Stimulated activated CD4-positive, alpha-beta T cell treated with anti-CD3 and anti-CD28 coated beads, Interleukin-1b, Interleukin-23, amount 100 ng/mL, for 4 hours (primary cell): Measurements from ENCODE around the gene ATXN7.

Experiments
- DNase-seq, 2 donors: peaks; one replicate each; pipeline ENCODE4 v3.0.0-alpha.2; 2020; ENCODE audit warnings: low read depth in 2 of 2

The ATXN7 gene

DNA sequence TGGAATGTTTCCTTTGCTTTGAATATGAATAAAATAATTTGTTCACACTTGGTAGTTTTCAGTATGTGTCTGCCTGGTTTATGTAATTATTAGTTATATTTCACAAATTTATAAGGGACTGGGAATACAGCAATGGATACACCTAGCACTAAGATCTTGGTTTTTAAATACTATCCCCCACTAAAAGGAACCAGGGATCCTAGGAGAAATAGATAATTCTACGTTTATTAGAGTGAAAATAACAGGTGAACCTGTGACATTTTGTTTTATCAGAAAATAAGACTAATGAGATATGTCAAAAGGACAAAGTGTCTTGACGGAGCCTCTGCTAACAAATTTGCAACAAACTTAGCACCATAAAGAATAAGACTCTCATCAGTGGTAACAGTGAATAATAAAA, 156.2 kb downstream of the ATXN7 start:
- DNase-seq, result no peak

DNA sequence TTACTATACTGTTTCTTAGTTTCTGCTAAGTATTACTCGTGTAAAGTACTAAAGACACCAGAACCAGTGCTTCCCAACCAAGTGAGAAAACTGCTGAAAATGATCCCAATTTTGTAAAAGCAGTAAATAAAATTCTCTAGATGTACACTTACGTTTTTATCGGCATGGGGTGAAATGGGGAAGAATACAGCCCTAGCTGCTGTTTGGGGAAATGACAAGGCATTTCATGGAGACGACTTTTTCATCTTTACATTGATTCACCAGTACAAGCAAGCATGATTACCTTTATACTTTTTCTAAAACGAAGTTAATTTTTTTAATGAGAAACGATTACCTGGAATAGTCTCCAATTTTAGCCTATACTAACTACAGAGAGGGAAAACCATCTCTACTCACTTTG, 158.3 kb downstream of the ATXN7 start:
- no peak for DNase-seq

DNA sequence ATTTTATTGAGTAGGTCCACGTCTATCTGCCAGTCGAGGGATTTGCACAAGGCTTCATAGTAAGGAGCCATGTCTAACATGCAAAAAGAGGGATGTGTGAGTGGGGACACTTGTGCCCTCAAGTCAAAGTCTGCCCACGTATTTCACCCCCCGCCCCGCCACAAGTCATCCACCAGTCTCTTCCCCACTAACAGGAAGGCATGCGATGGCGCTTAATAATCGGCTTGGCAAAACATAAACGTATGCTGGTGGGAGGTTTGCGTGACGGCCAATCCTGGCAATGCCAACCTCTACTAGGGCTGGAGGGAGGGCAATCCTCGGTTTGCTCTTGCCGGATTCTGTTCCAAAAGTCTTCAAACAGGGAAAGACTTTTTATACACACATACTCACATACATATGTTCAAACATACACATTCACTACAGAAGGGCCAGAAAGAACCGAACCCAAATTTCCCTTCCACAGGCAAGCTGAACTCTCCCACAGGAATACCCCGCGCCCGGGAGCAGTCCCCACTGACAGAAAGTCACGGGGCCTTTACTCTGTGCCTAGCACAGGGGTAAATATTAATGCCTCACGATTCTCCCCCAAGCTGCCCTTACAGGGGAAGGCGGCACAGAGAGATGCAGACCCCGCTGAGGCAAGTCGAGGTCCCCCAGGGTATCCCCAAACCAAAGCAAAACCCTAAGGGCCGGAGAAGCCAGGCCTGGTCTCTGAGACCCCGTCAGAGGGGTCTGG, 159.0 kb downstream of the ATXN7 start:
- DNase-seq, result peak in 1 of 2 donors; percentile 3

DNA sequence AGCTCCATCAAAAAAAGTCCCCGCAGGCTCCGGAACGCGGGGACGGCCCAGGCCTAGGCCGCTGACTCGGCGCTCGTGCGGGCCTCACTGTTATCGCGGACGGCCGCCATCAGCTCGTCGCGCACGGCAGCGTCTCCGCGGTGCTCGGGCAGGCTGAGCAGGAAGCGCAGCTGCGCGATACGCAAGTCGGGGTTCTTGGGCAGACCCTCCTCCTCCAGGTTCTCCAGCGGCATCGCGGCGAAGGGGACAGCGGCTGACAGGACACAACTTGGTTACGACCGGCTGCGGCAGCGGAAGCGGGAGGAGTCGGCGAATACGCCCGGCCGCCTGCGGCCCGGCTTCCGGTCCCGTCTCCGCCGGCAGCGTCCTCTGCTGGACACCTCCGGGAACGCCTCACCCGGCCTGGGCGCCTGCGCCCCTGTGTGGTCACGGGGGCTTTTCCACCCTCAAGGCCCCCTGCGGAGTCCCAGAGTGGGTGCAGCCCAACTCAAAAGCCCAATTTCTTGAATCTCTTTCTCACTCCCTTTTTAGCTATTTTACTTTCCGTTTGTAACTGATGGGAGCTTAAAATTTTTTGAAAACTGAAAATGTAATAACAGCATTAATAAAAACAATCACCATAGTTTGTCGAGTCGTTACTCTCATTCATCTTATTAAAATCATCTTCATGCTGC, 159.7 kb downstream of the ATXN7 start, which contains the start of gene PSMD6:
Gene PSMD6 (minus strand): TSS at position 308 of the 674 bp plus-strand sequence. CDS start 75 bp downstream, at position 233.
- peak; percentile 91 to 93 for DNase-seq

DNA sequence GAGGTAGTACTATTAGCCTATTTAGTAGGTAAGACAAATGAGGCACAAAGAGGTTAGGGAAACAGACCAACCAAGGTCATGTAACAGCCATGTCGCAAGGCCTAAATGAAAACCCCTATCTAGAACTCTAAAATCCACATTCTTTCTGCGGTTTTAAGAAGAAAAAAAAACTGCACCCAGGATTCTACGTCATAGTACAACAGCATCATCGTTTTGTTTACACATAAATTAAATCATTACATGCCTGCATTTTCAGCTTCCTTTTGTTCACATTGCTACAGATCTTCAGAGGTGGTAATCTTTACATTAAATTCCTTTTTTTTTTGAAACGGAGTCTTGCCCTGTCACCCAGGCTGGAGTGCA, 160.2 kb downstream of the ATXN7 start:
- no peak for DNase-seq

DNA sequence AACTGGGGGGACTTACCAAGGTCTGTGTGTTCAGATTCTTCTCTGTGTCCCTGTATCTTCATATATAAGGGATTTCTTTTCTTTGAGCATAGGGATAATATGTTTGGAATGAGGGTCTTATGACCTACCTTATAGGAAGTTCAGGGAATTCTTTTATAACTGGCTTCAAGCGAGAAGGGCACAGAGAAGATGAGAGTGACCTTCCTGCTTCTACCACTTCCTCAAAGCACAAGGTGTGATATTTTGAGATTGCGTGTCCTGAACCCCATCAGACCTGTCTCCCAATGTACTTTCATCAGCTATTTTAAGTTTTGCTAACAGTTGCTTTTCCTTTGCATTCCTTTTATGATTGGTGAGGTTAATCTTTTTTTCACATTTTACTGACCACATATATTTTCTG, 162.7 kb downstream of the ATXN7 start:
- DNase-seq, result no peak

DNA sequence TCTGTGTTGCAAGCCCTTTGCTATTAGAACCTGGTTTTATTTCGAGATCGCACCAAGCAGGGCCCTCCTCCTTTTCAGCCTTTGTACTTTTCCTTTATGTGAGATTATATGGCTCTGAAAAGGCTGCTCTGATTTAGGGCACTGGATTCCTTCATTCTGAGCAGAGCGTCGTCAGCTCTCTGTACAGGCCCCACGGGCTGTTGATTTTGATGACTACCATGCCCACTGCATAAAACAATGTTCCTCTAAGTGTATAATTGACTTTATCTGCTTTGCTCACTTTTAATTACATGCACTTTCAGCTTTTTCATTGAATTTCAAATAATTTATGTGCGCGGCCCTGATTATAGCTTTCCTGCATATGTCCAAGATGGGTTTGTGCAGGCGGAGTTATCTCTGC, 164.0 kb downstream of the ATXN7 start:
- no peak for DNase-seq

DNA sequence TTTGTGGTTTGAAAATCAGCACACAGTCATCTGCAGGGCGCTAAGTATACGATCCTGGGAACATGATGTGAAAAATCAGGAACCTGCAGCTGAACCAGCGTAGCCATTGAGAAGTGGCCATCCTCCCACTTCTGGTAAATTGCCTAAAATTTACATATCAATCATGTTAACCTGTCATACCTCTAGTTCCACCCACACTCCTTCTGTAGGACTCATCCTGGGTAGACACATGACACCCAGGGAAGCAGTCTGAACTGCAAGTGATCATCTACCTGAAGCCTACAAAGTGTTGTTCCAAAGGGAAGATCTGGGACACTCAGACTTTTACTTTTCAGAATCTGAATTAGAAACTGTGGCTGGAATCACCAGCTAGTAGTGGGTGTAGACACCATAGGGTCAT, 165.1 kb downstream of the ATXN7 start:
- DNase-seq, result no peak

DNA sequence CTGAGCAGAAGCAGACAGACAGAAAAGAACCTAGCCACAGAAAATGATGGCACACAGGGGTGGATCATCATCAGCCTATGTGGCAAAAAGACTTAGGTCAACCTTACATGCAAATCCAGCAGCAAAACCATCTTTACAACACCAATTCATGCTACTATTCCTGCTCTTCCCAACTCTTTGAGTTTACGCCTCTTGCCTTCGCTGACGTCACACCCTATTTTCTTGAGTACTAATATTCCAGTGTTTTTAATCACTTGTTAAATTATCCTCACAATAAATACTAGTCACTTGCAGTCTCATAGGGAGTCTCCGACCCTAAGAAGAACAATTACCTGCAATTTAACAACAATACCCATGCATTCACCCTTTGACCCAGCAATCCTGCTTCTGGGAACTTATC, 165.6 kb downstream of the ATXN7 start:
- no peak for DNase-seq

DNA sequence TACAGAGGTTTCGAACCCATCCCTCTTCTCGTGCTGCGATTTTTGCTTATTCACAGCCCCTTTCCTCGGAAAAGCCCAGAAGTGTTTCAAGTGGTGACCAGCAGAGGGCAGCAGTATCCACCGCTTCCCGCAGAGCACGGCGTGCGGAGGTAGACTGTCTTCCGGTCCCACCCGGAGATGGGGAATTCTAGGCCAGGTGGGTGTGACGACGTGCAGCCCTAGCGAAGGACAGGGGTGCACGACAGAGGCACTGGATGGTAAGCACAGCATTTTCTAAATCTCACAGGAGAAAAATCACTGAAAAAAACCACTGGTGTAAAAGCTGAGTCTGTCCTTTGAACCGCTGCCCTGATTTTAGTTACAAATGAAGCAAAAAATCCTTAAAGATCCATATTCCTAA, 167.1 kb downstream of the ATXN7 start:
- peak; percentile 69 to 78 for DNase-seq

DNA sequence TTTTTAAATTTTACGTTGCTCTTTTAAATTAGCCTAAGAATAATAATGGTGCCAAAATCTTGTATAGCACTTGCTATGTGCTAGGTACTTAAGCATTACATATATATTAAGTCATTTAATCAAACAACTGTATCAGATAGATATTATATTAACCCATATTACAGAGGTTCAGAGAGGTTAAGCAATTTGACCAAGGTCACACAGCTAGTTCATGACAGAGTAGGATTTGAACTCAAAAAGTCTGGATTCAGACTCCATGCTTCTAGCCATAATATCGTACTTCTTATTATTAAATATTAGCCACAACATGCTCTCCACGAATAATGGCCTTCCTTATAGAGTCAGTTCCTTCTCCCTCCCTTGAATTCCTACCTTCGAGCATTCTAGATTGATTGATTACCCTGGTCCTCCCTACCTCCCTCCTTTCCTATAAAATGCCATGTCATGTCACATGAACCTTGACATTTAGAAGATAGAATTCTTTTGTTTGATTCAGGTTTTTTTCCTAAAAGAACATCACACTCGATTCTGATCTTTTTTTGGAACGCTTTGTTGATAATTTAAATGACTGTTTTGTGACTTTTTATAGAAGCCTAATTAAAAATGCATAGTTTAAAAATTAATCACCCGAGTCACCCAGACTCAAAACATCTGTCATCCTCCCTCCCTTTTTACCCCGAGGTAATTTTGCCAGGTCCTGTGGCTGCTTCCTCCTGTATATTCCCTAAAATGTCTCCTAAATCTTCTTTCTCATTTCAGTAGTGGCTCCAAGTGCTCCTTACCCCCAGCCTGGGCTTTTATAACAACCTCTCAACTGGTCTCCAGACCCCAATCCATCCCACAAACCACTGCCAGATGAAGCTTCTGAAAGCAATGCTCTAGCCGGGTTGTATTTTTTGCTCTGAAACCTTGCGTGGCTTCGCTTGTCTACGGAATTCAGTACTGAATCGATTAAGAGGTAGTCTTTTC, 168.2 kb downstream of the ATXN7 start:
- DNase-seq, result no peak

DNA sequence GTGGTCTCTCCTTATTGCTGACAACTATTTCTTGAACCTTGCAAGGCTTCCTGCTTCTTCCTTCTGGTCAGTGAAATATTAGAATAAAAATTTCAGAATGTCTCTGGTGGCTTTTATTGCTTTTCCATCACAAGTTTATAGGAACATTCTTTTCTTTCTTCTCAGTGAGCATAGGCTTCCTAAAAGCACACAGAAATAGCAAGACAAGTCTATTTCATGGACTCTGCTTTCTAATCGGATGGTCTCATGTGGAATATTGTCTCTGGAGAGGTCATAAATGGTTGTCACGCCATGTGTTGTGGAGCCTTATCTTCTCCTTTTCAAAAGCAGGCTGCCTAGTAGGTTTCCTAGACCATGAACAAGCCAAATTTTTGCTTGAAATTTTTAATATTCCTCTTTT, 169.4 kb downstream of the ATXN7 start:
- no peak for DNase-seq

DNA sequence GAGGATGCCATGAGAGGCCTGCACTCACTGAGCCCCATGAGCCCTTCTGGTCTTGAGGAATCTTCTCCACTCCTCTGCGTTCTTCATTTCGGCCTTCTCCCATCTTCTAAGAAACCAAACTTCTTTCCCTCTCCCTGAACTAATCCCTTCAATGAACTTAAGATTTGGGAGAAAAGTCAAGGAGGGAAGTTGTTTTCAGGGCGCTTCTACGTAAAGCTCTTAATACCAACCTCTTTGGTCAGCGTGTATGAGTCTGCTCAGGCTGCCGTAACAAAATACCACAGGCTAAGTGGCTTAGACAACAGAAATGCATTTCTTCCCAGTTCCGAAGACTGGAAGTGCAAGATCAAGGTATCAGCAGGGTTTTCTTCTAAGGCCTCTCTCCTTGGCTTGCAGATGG, 173.4 kb downstream of the ATXN7 start:
- DNase-seq, result no peak

DNA sequence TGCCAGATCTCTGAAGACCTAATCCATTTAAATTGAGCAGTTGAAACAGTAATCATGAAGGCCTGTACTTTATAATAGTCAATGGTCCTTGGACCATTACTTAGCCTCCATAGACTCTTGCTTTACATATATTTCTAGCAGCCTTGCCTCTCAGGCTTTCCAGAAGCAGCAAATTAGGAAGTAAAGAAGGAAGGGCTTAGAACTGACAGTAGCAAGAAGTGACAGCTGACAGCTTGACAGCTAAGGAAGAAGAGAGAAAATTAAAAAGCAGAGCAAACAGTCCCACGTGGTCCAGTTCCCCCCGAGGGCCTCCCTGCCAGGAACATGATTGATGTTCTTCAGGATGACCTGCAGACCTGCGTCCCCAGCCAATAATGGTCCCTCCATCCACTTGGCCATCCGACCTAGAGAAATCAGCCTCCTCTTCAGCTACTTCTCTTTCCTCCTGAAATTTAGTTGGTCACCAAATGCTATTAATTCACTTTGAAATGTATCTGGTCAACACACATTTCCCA, 174.6 kb downstream of the ATXN7 start:
- no peak for DNase-seq

DNA sequence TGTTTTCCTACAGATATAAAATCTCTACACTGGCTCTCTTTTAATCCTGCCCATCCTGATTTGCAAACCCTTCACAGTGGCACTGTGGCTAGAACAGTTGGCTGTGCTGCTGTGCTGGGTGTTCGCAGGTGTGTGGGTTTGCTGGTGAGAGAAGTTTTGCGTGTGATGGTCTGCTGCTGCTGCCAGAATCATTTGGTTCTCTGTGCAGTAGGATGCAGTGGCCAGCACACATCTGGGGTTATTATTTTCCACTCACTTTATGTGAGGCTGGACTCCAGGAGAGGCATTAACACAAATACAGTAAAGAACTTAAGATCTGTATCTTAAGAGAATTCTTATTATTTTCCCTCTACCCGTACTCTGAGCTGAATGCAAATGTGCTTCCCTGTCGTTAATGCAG, 175.7 kb downstream of the ATXN7 start:
- DNase-seq, result no peak

DNA sequence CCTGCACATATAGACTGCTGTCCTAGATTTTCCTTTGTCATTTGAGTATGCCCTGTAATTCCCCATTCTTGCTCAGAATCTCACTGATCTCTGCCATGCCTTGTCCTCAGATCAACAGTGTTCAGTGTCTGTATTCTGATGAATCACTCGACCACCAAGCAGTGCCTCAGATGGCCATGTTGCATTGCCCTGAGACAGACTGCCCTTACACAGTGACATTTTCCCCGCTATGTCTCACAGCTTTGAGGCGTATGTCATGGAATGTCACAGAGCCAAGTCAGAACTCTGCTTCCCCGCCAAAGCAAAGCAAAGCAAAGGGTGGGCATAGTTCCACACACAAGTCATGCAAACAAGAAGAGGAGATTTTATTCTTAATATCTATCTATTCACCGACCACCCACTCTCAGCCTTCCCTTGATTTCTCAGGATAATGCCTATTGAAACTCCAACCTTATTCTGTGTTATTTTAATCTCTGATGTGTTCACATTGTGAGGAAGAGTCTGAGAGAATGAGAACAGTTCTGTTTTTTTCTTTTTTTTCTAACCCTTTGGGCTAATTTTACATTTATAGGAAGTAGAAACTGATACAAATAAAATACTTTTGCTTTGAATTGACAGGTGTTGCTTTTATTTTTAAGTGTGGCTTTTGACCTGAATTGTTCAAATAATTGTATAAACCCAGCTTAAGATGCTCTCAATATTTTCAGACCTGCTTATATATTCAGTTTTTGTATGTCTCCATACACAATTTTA, 176.5 kb downstream of the ATXN7 start:
- DNase-seq, result no peak

DNA sequence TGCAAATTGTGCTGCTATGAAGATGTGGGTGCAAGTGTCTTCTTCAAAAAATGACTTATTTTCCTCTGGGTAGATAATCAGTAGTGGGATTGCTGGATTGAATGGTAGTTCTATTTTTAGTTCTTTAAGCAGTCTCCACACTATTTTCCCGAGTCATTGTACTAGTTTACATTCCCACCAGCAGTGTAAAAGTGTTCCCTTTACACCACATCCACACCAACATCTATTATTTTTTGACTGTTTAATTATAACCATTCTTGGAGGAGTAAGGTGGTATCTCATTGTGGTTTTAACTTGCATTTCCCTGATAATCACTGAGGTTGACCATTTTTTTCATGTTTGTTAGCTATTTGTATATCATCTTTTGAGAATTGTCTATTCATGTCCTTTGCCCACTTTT, 179.3 kb downstream of the ATXN7 start:
- no peak for DNase-seq

DNA sequence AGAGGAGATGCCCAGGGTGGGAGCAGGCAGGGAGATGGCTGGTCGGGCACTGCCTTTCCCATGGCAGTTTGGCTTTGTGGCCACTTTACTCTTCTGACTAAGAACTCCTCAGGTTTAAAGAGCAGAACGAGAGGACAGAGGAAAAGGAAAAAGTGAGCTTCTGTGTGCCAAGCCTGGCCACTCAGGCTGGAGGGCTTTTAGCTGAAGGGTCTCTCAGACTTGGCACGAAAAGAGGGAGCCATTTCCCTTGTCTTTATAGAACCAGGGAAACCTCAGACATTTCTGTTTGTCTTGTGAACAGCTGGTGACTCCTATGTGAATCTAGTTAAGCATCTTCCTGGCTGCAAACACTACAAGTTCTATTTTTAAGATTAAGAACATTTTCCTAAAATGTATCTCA, 182.9 kb downstream of the ATXN7 start:
- no peak for DNase-seq

DNA sequence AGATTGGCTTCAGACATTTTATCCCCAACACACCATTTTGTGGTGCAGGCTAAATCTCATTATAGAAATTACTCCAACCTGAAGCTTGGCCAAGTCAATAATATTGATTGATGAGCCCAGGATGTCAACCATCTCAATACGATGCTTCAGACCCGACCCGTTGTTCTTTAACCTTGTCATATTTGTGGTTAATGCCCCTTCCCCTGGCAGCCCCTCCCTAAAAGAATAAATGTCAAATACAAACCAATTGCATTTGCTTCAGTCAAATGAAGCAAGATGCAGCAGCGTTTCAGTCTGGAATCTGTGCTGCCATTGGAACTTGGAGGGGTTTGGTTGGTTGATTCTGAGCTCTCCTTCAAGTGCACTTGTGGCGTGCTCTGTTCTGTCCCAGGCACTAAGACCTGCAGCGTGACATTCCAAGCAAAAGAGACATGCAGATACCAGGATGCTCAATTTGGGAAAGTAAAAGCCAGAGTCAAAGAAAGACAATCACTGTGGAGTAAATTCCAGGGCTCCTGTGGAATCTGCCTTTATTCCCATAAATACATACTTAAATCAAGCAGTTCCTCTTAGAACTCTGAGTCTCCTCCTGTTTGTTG, 183.4 kb downstream of the ATXN7 start:
- DNase-seq, result no peak

DNA sequence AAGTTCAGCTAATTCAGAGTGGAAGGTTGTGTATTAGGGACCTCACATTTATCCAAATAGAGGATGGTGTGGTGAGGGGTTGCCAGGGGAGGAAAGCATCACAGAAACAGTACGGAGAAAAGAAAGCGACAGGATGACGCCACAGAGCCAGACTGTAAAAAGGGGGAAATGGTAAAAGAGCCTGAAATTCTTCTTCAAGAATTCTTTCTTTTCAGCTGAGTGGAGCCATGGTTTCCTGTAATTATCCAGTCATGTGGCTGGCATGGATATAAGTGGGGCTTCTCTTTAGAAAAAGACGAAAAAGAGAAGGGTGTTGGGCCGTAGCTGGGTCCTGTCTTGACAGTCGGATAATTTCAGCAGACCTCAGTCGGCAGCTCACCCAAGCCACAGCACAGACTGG, 184.1 kb downstream of the ATXN7 start:
- no peak for DNase-seq

DNA sequence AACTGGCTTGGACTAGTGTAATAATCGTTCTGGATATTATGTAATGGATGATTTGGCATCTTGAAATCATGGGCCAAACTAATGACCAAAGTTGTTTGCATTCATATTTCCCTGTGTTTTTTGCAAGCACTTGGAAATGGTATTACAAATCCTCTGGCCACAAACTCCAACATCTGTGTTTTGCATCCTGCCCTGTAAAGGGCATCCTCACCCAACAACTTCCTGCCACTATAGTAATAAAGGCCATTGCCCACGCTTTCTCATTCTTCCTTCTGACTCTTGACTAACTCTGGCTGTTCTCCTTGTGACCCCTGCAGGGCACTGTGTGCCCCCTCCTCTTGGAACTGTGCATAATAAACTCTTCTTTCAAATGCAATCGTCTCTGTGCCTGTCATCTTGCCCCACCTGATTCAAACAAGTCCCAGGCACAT, 185.0 kb downstream of the ATXN7 start:
- DNase-seq, result no peak
